H1 (cell line): ENCODE data around the gene PRLH. TPM values are rescaled to one million over a fixed set of nuclear protein-coding genes. Genes with fewer than 3 reads are reported as not detected.

ENCODE experiments used
- ATF2 ChIP-seq: IDR thresholded peaks from 2 replicates; pipeline ENCODE4 v1.6.1; 2012; ENCODE audit warnings: low read length, inconsistent platforms
- CBX8 ChIP-seq: fragments of 300-800, 300-1000 bp; sonication (generic); IDR thresholded peaks from 2 replicates; pipeline ENCODE4 v1.7.1; 2016; ENCODE audit warnings: low read depth, low read length, borderline replicate concordance
- CREB1 ChIP-seq: IDR thresholded peaks from 2 replicates; pipeline ENCODE4 v1.6.1; 2012; ENCODE audit warnings: inconsistent platforms
- FOSL1 ChIP-seq: IDR thresholded peaks from 2 replicates; pipeline ENCODE4 v1.6.1; 2011; ENCODE audit warnings: mild to moderate bottlenecking, low read depth, low read length, moderate library complexity; ENCODE audit not compliant: insufficient read depth
- JUND ChIP-seq: IDR thresholded peaks from 2 replicates; pipeline ENCODE4 v1.6.1; 2011; ENCODE audit warnings: mild to moderate bottlenecking, improper control_type of control experiment, low read length
- SIRT6 ChIP-seq: IDR thresholded peaks from one replicate; pipeline ENCODE4 v1.7.1; 2012; ENCODE audit warnings: low read length, inconsistent platforms
- SP4 ChIP-seq: IDR thresholded peaks from 2 replicates; pipeline ENCODE4 v1.6.1; 2012; ENCODE audit warnings: low read length, inconsistent platforms
- SRF ChIP-seq: IDR thresholded peaks from 2 replicates; pipeline ENCODE4 v1.6.1; 2011; ENCODE audit warnings: mild to moderate bottlenecking, low read depth, low read length, moderate library complexity
- TAF7 ChIP-seq: optimal IDR thresholded peaks from 2 replicates; pipeline ENCODE3; 2011; ENCODE audit warnings: low read depth, mild to moderate bottlenecking, inconsistent platforms, low read length, moderate library complexity, borderline replicate concordance
- polyA plus RNA-seq, 7 experiments: library from polyadenylated mRNA; depleted of rRNA in 3 of 7; stranded (reverse) in 5 of 7; unstranded in 2 of 7; fragments of >200 nt in 5 of 7; fragments of 200-250 nt in 2 of 7; gene quantifications; 1 replicate in 5 of 7; 2 replicates in 1 of 7; 4 replicates in 1 of 7; pipeline versions ENCODE4 v1.2.1 to v1.2.3, GENCODE V29; 2011 to 2013; ENCODE audit warnings: missing spikeins in 2 of 7, mixed read lengths in 2 of 7
- total RNA-seq: library from RNA; stranded (reverse); fragmentation: NEBNext Ultra II Directional; extraction: Animal tissue kit (Norgen Biotek cat#: 25700); gene quantifications from 2 replicates; pipeline ENCODE4 v1.2.1, GENCODE V29; 2021

The PRLH gene
- total and polyA plus RNA-seq, 2 of the 8 experiments (the other 6 are each of a cell fraction or from before 2014, with no cell fraction given), result not detected

GRCh38 chr2:237565974-237566373 is 400 bp upstream of the PRLH start (continued):
- TF ChIP-seq ATF2 (no peak), CREB1 (no peak), SRF (no peak), SP4 (no peak), TAF7 (no peak), SIRT6 (no peak), JUND (no peak), CBX8 (no peak), FOSL1 (no peak)
